RWPE2 (cell line): ENCODE data around the gene ATOX1.

Experiments used
- ATAC-seq: fragments of 200-7000 bp; cut with Tn5 transposase; 3 replicates; pipeline ENCODE4 v1.9.1; 2021; ENCODE audit warnings: low read depth
- DNase-seq: peaks from one replicate; pipeline ENCODE4 v3.0.0-alpha.2; 2020; ENCODE audit warnings: low spot score
- H3K27ac ChIP-seq: fragments of 450-650 bp; 2 replicates; pipeline ENCODE4 v1.5.1; 2017; ENCODE audit warnings: mild to moderate bottlenecking; ENCODE audit not compliant: poor library complexity, severe bottlenecking
- H3K27me3 ChIP-seq: fragments of 250-450 bp; sonication (Bioruptor Pico); 2 replicates; pipeline ENCODE4 v1.5.1; 2021; ENCODE audit warnings: mild to moderate bottlenecking, moderate library complexity; ENCODE audit not compliant: insufficient read depth, poor library complexity, severe bottlenecking
- H3K36me3 ChIP-seq: fragments of 250-450 bp; sonication (Bioruptor Pico); 2 replicates; pipeline ENCODE4 v1.5.1; 2020; ENCODE audit warnings: low read depth, mild to moderate bottlenecking, moderate library complexity
- H3K4me1 ChIP-seq: fragments of 250-450 bp; sonication (Bioruptor Pico); 2 replicates; pipeline ENCODE4 v1.5.1; 2021; ENCODE audit warnings: mild to moderate bottlenecking, moderate library complexity; ENCODE audit not compliant: insufficient read depth, poor library complexity, severe bottlenecking
- H3K4me3 ChIP-seq: fragments of 250-450 bp; sonication (Bioruptor Pico); 2 replicates; pipeline ENCODE4 v1.5.1; 2021; ENCODE audit warnings: mild to moderate bottlenecking, moderate library complexity; ENCODE audit not compliant: severe bottlenecking
- H3K9me3 ChIP-seq: fragments of 250-450 bp; sonication (Bioruptor Pico); 2 replicates; pipeline ENCODE4 v1.5.1; 2021; ENCODE audit warnings: mild to moderate bottlenecking, moderate library complexity; ENCODE audit not compliant: severe bottlenecking
- CTCF ChIP-seq: fragments of 450-650 bp; IDR thresholded peaks from one replicate; pipeline ENCODE4 v1.5.1; 2017; ENCODE audit warnings: mild to moderate bottlenecking, moderate library complexity; ENCODE audit not compliant: poor library complexity, severe bottlenecking

The ATOX1 gene

DNA sequence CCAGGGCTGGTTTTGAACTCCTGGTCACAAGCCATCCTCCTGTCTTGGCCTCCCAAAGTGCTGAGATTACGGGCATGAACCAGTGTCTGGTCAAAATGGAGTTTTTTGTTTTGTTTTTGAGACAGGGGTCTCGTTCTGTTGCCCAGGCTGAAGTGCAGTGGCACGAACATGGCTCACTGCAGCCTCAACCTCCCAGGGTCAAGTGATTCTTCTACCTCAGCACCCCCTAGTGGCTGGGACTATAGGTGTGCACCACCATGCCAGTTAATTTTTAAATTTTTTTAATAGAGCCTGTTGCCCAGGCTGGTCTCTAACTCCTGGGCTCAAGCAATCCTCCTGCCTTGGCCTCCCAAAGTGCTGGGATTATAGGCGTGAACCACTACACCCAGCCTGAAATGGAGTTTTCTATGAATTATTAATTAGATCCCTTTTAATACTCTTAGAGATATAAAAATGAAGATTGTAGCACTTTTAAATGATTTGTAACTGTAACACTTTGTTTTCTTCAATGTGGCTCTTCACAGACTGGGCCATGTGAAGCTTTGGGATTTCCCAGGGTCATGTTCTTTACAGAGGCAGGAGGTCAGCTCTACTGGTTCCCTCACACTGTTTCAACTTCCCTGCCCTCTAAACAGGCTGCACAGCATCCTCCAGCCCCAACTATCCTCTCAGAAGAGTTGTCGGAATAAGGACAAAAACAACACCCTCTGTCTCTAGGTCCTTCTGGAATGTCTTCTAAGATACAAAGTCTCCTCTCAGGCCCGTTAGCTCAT, 39.0 kb downstream of the ATOX1 start:
- TF ChIP-seq CTCF = peak; percentile 68
- Histone ChIP-seq H3K4me3 (no peak overlapping the region), H3K36me3 (no peaks in the 10 kb centered on the region), H3K27ac (no peak overlapping the region), H3K9me3 (no peaks in the 10 kb centered on the region), H3K27me3 (no peaks in the 10 kb centered on the region), H3K4me1 (no peaks in the 10 kb centered on the region)
- ATAC-seq (0 out of 3 replicates have a peak, but pooled peaks have one; percentile 37), DNase-seq (no peak)

DNA sequence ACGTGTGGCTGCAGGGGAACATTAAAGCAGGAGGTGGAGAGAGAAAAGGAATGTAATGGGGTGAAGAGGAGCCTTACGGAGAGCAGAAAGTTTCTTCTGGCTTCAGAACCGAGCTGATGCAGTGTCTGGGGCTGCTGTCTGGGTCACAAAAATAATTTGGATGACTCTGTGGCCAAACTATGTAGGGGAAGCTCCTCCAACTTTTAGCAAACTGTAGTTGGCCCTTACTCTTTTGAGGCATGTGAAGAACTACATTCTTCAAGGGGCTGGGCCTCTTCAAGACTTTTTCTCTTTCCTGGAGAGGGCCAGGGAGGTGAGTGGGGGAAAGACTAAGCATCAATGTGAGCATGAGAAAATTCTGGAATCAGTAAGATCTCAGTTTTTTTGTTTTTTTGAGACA, 39.8 kb downstream of the ATOX1 start:
- H3K4me3 ChIP-seq = no peak overlapping the region
- no peaks in the 10 kb centered on the region for H3K4me1 ChIP-seq
- no peaks in the 10 kb centered on the region for H3K36me3 ChIP-seq
- no peak for ATAC-seq
- no peak for DNase-seq
- H3K27ac ChIP-seq = no peak overlapping the region
- no peaks in the 10 kb centered on the region for H3K9me3 ChIP-seq
- TF ChIP-seq CTCF = no peak
- H3K27me3 ChIP-seq = no peaks in the 10 kb centered on the region

DNA sequence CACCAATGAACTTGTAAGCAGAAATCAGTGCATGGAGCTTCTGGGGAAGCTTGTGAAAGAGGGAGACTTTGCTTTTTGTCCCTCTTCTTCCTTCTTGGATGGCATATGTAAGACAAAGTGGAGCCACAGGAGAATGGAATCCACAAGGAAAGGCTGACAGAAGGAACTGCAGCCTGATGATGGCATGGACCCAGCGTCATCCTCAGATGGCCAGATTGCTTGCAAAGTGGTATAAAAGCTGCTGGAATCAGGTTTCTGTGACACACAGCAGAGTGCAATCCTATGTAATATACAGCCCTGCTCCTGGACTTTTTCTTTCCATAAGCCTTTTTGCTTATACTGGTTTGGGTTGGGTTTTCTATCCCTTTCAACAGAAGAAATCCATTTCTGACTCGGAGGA, 40.3 kb downstream of the ATOX1 start:
- Histone ChIP-seq H3K27ac (no peak overlapping the region), H3K9me3 (no peaks in the 10 kb centered on the region), H3K27me3 (no peaks in the 10 kb centered on the region), H3K4me1 (no peaks in the 10 kb centered on the region), H3K36me3 (no peaks in the 10 kb centered on the region), H3K4me3 (no peak overlapping the region)
- no peak for ATAC-seq
- no peak for TF ChIP-seq CTCF
- DNase-seq = no peak

DNA sequence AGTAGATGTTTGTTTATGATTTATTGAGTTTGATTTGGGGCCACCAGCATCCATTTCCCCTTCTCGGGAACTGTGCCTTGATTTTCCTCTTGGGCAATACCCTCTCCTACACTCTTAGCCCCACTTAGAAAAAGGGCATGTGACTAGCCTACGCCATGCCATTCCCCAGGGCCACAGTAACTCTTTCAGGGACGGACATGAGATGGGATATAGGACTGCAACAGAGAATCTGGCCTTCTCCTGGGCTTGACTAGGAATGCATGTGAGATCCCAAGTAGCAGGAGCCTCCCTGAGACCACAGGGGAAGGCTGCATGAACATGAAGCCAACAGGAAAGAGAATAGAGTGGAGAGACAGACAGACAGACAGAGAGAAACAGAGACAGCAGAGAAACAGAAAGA, 41.0 kb downstream of the ATOX1 start:
- Histone ChIP-seq H3K4me3 (no peak overlapping the region), H3K27me3 (no peaks in the 10 kb centered on the region), H3K4me1 (no peaks in the 10 kb centered on the region), H3K27ac (no peak overlapping the region), H3K36me3 (no peaks in the 10 kb centered on the region), H3K9me3 (no peaks in the 10 kb centered on the region)
- no peak for ATAC-seq
- DNase-seq = no peak
- TF ChIP-seq CTCF = no peak

GRCh38 chr5:151709109-151709735, 49.2 kb downstream of the ATOX1 start:
- no peak for ATAC-seq
- no peak overlapping the region for H3K4me3 ChIP-seq
- no peaks in the 10 kb centered on the region for H3K9me3 ChIP-seq
- no peaks in the 10 kb centered on the region for H3K36me3 ChIP-seq
- H3K27ac ChIP-seq = no peak overlapping the region
- TF ChIP-seq CTCF = no peak
- no peak for DNase-seq
- H3K4me1 ChIP-seq = no peaks in the 10 kb centered on the region
- no peaks in the 10 kb centered on the region for H3K27me3 ChIP-seq
